ENCODE measurements around the gene AGPAT3. TPM values are rescaled to one million over a fixed set of nuclear protein-coding genes. Genes with fewer than 3 reads are reported as not detected.
"Not testable (repeated sequence)": the region's sequence is repeated elsewhere in the genome, so short reads cannot be mapped to it uniquely, and the experiment has no call there.

Gene AGPAT3
- total and polyA plus RNA-seq, 2 donors (not counting 3 experiments of a cell fraction or from before 2014, with no cell fraction given): 39.9 to 76.7 TPM

- no peaks in the 10 kb centered on the region for H3K9me1 ChIP-seq (replicated peaks; ENCODE audit: control insufficient read depth, extremely low read depth, insufficient read depth, low read length)
- H3K4me3 ChIP-seq (replicated peaks in 1 of 3; ENCODE audit: insufficient read depth in 1 of 3, low read depth in 1 of 3, low read length in 3 of 3): no peak overlapping the region
- no peaks in the 10 kb centered on the region for H3K27me3 ChIP-seq (ENCODE audit: control insufficient read depth in 2 of 2, insufficient read depth in 2 of 2, low read length in 2 of 2)
- no peak for DNase-seq (ENCODE audit: low read depth, low spot score)
- no peaks in the 10 kb centered on the region for H4K20me1 ChIP-seq (replicated peaks; ENCODE audit: control insufficient read depth, extremely low read depth, insufficient read depth, low read length)
- FAIRE-seq: no peak
- no peak overlapping the region for H3K9ac ChIP-seq (replicated peaks; ENCODE audit: extremely low read depth, insufficient read depth, low read length)
- no peak for TF ChIP-seq MYC (IDR thresholded peaks at IDR 0.05; ENCODE audit: low read depth, low read length)
- TF ChIP-seq EZH2 (IDR thresholded peaks at IDR 0.05; ENCODE audit: borderline replicate concordance, low read depth, low read length, severe bottlenecking): no peak
- no peak for TF ChIP-seq POLR2A (IDR thresholded peaks at IDR 0.05; ENCODE audit: low read depth, low read length)
- TF ChIP-seq POLR2AphosphoS5 (IDR thresholded peaks at IDR 0.05; ENCODE audit: insufficient read depth, low read depth, low read length): no peak
- no peak for TF ChIP-seq MAX (IDR thresholded peaks at IDR 0.05; ENCODE audit: insufficient read depth, insufficient read length)
- TF ChIP-seq JUN (IDR thresholded peaks at IDR 0.05; ENCODE audit: borderline replicate concordance, insufficient read depth, insufficient read length, low read depth): no peak
- no peak for TF ChIP-seq CTCF (IDR thresholded peaks at IDR 0.05; ENCODE audit: extremely low read depth in 1 of 2, insufficient read depth in 1 of 2, low read depth in 1 of 2, low read length in 2 of 2)
- no peak for TF ChIP-seq FOS (IDR thresholded peaks at IDR 0.05; ENCODE audit: borderline replicate concordance, insufficient read depth, low read length)
- no peak for TF ChIP-seq GATA2 (IDR thresholded peaks at IDR 0.05; ENCODE audit: insufficient read depth, insufficient read length, low read depth, low read length)
- dilution Hi-C loops (cut with MboI; ENCODE audit: extremely low pct_ligation_motif_present, low sequenced_read_pairs): no loop called here
- no TSS peak for BruUV-seq (replicated peaks)
- no peaks in the 10 kb centered on the region for H3K9me3 ChIP-seq (replicated peaks; ENCODE audit: control insufficient read depth, insufficient read depth, low read length)
- no peak overlapping the region for H2AFZ ChIP-seq (ENCODE audit: low read depth, low read length)
- no peak overlapping the region for H3K27ac ChIP-seq (ENCODE audit: insufficient read depth, low read depth, low read length)
- intact Hi-C loops (cut with micrococcal nuclease): no loop called here
- ChIA-PET CTCF (no interaction called here), POLR2A (no interaction called here)
- no peaks in the 10 kb centered on the region for H3K79me2 ChIP-seq (ENCODE audit: control insufficient read depth, insufficient read depth, low read length)
- no peak overlapping the region for H3K4me2 ChIP-seq (ENCODE audit: insufficient read depth, low read length)
- no peaks in the 10 kb centered on the region for H3K36me3 ChIP-seq (ENCODE audit: control insufficient read depth in 2 of 2, extremely low read depth in 1 of 2, insufficient read depth in 2 of 2, low read length in 2 of 2)
- H3K4me1 ChIP-seq (ENCODE audit: control insufficient read depth, extremely low read depth, insufficient read depth, low read length): no peaks in the 10 kb centered on the region
These were observed 22.3 kb upstream of the AGPAT3 start for GRCh38 chr21:43842742-43843141.

- H3K27me3 ChIP-seq (ENCODE audit: control insufficient read depth in 2 of 2, insufficient read depth in 2 of 2, low read length in 2 of 2); H4K20me1 ChIP-seq (replicated peaks; ENCODE audit: control insufficient read depth, extremely low read depth, insufficient read depth, low read length); H3K9ac ChIP-seq (replicated peaks; ENCODE audit: extremely low read depth, insufficient read depth, low read length); intact Hi-C loops (cut with micrococcal nuclease); H3K9me1 ChIP-seq (replicated peaks; ENCODE audit: control insufficient read depth, extremely low read depth, insufficient read depth, low read length); H3K79me2 ChIP-seq (ENCODE audit: control insufficient read depth, insufficient read depth, low read length); H3K4me1 ChIP-seq (ENCODE audit: control insufficient read depth, extremely low read depth, insufficient read depth, low read length); H3K4me2 ChIP-seq (ENCODE audit: insufficient read depth, low read length); BruUV-seq (replicated peaks); dilution Hi-C loops (cut with MboI; ENCODE audit: extremely low pct_ligation_motif_present, low sequenced_read_pairs); H3K36me3 ChIP-seq (ENCODE audit: control insufficient read depth in 2 of 2, extremely low read depth in 1 of 2, insufficient read depth in 2 of 2, low read length in 2 of 2); H3K4me3 ChIP-seq (replicated peaks in 1 of 3; ENCODE audit: insufficient read depth in 1 of 3, low read depth in 1 of 3, low read length in 3 of 3); POLR2A ChIA-PET; DNase-seq (ENCODE audit: low read depth, low spot score); H2AFZ ChIP-seq (ENCODE audit: low read depth, low read length); H3K27ac ChIP-seq (ENCODE audit: insufficient read depth, low read depth, low read length); H3K9me3 ChIP-seq (replicated peaks; ENCODE audit: control insufficient read depth, insufficient read depth, low read length); FAIRE-seq: not testable (repeated sequence)
- CTCF ChIA-PET: interaction anchor here (2.1 kb wide), 1 partner anchor 10 kb away, joined by 5 read pairs; no protein-coding TSS in a partner anchor
These were observed 20.1 kb upstream of the AGPAT3 start for GRCh38 chr21:43844906-43845305.
